Measurements from ENCODE around the gene CNTN3.

DNA sequence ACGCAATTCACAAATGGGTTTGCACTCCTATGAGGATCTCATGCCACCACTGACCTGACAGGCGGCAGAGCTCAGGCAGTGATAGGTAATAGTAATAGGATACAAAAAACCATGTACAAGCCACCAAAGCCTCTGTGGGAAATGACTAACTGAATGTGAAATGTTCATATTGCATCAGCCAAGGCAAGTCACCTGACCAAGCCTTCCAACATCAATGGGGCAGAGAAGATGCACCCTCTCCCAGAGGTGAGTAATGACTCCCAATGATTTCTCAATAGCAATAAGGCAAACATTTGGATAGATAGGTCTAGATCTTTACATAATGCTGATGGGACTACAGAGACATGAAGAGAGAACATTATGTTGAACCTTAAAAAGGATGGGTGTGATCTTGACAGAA is 14.9 kb downstream of the CNTN3 start:
- TF ChIP-seq, protein P1, sequence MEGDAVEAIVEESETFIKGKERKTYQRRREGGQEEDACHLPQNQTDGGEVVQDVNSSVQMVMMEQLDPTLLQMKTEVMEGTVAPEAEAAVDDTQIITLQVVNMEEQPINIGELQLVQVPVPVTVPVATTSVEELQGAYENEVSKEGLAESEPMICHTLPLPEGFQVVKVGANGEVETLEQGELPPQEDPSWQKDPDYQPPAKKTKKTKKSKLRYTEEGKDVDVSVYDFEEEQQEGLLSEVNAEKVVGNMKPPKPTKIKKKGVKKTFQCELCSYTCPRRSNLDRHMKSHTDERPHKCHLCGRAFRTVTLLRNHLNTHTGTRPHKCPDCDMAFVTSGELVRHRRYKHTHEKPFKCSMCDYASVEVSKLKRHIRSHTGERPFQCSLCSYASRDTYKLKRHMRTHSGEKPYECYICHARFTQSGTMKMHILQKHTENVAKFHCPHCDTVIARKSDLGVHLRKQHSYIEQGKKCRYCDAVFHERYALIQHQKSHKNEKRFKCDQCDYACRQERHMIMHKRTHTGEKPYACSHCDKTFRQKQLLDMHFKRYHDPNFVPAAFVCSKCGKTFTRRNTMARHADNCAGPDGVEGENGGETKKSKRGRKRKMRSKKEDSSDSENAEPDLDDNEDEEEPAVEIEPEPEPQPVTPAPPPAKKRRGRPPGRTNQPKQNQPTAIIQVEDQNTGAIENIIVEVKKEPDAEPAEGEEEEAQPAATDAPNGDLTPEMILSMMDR (tag by site-specific recombination; IDR thresholded peaks at IDR 0.05), result no peak
- TF ChIP-seq, protein P2, sequence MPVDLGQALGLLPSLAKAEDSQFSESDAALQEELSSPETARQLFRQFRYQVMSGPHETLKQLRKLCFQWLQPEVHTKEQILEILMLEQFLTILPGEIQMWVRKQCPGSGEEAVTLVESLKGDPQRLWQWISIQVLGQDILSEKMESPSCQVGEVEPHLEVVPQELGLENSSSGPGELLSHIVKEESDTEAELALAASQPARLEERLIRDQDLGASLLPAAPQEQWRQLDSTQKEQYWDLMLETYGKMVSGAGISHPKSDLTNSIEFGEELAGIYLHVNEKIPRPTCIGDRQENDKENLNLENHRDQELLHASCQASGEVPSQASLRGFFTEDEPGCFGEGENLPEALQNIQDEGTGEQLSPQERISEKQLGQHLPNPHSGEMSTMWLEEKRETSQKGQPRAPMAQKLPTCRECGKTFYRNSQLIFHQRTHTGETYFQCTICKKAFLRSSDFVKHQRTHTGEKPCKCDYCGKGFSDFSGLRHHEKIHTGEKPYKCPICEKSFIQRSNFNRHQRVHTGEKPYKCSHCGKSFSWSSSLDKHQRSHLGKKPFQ (tag by site-specific recombination; IDR thresholded peaks at IDR 0.05), result no peak
- TF ChIP-seq ZNF184 (tag by site-specific recombination; IDR thresholded peaks at IDR 0.05) (no peak), YY1 (tag by site-specific recombination; IDR thresholded peaks at IDR 0.05) (no peak), ZNF121 (tag by site-specific recombination; IDR thresholded peaks at IDR 0.05) (no peak), ZNF530 (tag by site-specific recombination; IDR thresholded peaks at IDR 0.05; ENCODE audit: low read depth) (no peak), ZNF529 (tag by site-specific recombination; IDR thresholded peaks at IDR 0.05; ENCODE audit: insufficient replicate concordance) (no peak), ZNF768 (tag by site-specific recombination; IDR thresholded peaks at IDR 0.05) (no peak), ZNF558 (tag by site-specific recombination; IDR thresholded peaks at IDR 0.05) (no peak), ZNF747 (tag by site-specific recombination; IDR thresholded peaks at IDR 0.05) (no peak)
- TF ChIP-seq, protein P3, sequence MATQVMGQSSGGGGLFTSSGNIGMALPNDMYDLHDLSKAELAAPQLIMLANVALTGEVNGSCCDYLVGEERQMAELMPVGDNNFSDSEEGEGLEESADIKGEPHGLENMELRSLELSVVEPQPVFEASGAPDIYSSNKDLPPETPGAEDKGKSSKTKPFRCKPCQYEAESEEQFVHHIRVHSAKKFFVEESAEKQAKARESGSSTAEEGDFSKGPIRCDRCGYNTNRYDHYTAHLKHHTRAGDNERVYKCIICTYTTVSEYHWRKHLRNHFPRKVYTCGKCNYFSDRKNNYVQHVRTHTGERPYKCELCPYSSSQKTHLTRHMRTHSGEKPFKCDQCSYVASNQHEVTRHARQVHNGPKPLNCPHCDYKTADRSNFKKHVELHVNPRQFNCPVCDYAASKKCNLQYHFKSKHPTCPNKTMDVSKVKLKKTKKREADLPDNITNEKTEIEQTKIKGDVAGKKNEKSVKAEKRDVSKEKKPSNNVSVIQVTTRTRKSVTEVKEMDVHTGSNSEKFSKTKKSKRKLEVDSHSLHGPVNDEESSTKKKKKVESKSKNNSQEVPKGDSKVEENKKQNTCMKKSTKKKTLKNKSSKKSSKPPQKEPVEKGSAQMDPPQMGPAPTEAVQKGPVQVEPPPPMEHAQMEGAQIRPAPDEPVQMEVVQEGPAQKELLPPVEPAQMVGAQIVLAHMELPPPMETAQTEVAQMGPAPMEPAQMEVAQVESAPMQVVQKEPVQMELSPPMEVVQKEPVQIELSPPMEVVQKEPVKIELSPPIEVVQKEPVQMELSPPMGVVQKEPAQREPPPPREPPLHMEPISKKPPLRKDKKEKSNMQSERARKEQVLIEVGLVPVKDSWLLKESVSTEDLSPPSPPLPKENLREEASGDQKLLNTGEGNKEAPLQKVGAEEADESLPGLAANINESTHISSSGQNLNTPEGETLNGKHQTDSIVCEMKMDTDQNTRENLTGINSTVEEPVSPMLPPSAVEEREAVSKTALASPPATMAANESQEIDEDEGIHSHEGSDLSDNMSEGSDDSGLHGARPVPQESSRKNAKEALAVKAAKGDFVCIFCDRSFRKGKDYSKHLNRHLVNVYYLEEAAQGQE (tag by site-specific recombination; IDR thresholded peaks at IDR 0.05), result no peak
